Aorta (tissue), 5 donors: ENCODE data around the gene LCN9. TPM values are rescaled to one million over a fixed set of nuclear protein-coding genes. Genes with fewer than 3 reads are reported as not detected.

Experiments used
- ATAC-seq: fragments of 200-7000 bp; cut with Tn5 transposase; one replicate; pipeline ENCODE4 v1.9.1; 2022; ENCODE audit warnings: moderate library complexity; ENCODE audit not compliant: low FRiP score
- DNase-seq, 2 donors: peaks; one replicate each; pipeline ENCODE4 v3.0.0-alpha.2; 2020
- H3K27ac ChIP-seq, 2 donors: one replicate each; pipeline ENCODE4 v1.5.1; 2013; ENCODE audit warnings: low read length in 2 of 2, mild to moderate bottlenecking in 2 of 2, moderate library complexity in 2 of 2, control low read depth in 1 of 2, inconsistent platforms in 1 of 2, low read depth in 1 of 2
- H3K27me3 ChIP-seq, 2 donors: one replicate each; pipeline ENCODE4 v1.6.1; 2013; ENCODE audit warnings: control low read depth in 1 of 2, low read length in 1 of 2, mild to moderate bottlenecking in 1 of 2, moderate library complexity in 1 of 2; ENCODE audit not compliant: insufficient read depth in 2 of 2, control insufficient read depth in 1 of 2
- H3K36me3 ChIP-seq, 2 donors: one replicate each; pipeline ENCODE4 v1.6.1; 2013; ENCODE audit warnings: control low read depth in 1 of 2, low read length in 1 of 2, mild to moderate bottlenecking in 1 of 2; ENCODE audit not compliant: insufficient read depth in 2 of 2, control insufficient read depth in 1 of 2
- H3K4me1 ChIP-seq, 2 donors: one replicate each; pipeline ENCODE4 v1.6.1; 2013; ENCODE audit warnings: low read length in 2 of 2, control low read depth in 1 of 2, mild to moderate bottlenecking in 1 of 2, moderate library complexity in 1 of 2; ENCODE audit not compliant: insufficient read depth in 2 of 2, control insufficient read depth in 1 of 2
- H3K4me3 ChIP-seq, 2 donors: one replicate each; pipeline ENCODE4 v1.5.1; 2013; ENCODE audit warnings: low read length in 2 of 2, control low read depth in 1 of 2, mild to moderate bottlenecking in 1 of 2
- H3K9me3 ChIP-seq: one replicate; pipeline ENCODE4 v1.6.1; 2013; ENCODE audit warnings: mild to moderate bottlenecking, low read length; ENCODE audit not compliant: control insufficient read depth
- whole genome bisulfite sequencing, 2 donors: extraction: QIAGEN DNeasy Blood & Tissue Kit; methylation state at CpG; one replicate each; pipeline ENCODE4 v1.1.7; 2013; 5-methylcytosine and 5-hydroxymethylcytosine counted together
- intact Hi-C, 2 donors: fragments of 100-400 bp; cut with DNase I; formaldehyde crosslinking; loops; one replicate each; pipeline versions ENCODE4 v1.14.2 to v1.15.0; 2022
- polyA plus RNA-seq, 2 donors: library from polyadenylated mRNA; stranded (reverse); fragments of 200-250 nt; gene quantifications; one replicate each; pipeline ENCODE4 v1.2.3, GENCODE V29; 2013
- total RNA-seq, 2 donors: library from RNA; stranded (reverse); fragmentation: NEBNext Ultra II Directional; extraction: Animal tissue kit (Norgen Biotek cat#: 25700); gene quantifications; one replicate each; pipeline ENCODE4 v1.2.1, GENCODE V29; 2021
- donor health status: healthy with polysubstance abuse.
- donor health status: Bipolar disorder and iron deficiency.
- donor health status: DM: no; HTN: no; CAD: no.
- donor health status: DM: no; HTN: no; CAD: no.
- donor health status: DM: yes; HTN: yes; CAD: no.

Gene LCN9
- total and polyA plus RNA-seq, 4 donors, result not detected

DNA sequence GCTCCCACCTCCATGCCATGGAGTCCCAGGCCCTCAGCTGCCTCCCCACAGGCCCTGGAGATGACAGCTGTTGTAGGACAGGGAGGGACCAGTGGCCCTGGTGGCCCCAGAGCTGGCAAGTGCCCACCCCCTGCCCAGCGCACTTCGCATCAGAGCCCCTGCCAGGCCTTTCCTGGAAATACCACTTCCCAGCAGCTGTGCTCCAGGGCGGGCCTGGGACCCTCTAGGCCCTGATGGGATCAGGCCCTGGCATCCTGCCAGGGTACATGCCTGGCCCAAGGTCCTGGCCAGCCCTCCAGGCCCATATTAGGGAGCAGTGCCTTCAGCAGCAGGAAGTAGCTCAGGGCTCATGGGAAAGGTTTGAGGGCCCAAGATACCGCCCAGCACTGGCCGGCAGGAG, 41.4 kb downstream of the LCN9 start:
- no peaks in the 10 kb centered on the region for H3K4me1 ChIP-seq
- intact Hi-C loops, result loop anchor here in 1 of 2 donors (5.0 kb wide), 1 partner anchor 418 kb away; no protein-coding TSS in a partner anchor
- WGBS, 2 donors, result 46 to 56% methylated on average over 5 of the region's 5 CpGs
- no peak overlapping the region for H3K4me3 ChIP-seq
- H3K27me3 ChIP-seq, result no peaks in the 10 kb centered on the region
- no peaks in the 10 kb centered on the region for H3K36me3 ChIP-seq
- ATAC-seq (no peak), DNase-seq (no peak)
- H3K27ac ChIP-seq, result no peak overlapping the region
- H3K9me3 ChIP-seq, result no peaks in the 10 kb centered on the region

DNA sequence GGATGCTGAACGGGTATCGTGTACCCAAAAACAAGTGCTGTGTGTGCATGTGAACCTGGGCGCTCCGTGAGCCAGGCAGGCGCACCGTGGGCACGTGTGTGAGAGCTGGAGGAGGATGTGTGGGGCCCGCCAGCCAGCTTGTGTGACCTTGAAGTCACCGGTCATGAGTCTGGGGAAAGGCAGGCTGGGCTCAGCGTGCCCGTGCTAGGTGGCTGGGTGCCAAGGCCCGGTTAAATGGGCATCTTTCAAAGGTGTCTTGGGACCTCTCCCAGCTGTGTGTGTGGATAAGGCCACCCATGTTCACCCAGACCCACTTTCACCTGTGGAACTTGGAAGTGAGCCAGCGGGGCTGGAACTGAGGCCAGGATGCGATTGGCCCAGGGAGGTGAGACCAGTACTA, 42.3 kb downstream of the LCN9 start:
- H3K9me3 ChIP-seq, result no peaks in the 10 kb centered on the region
- no peaks in the 10 kb centered on the region for H3K36me3 ChIP-seq
- no peak overlapping the region for H3K4me3 ChIP-seq
- H3K27ac ChIP-seq, result no peak overlapping the region
- H3K4me1 ChIP-seq, result no peaks in the 10 kb centered on the region
- WGBS, 2 donors, result 57 to 58% methylated on average over 14 of the region's 14 CpGs
- no peak for ATAC-seq
- no peak for DNase-seq
- H3K27me3 ChIP-seq, result no peaks in the 10 kb centered on the region
- intact Hi-C loops, result no loop called here

DNA sequence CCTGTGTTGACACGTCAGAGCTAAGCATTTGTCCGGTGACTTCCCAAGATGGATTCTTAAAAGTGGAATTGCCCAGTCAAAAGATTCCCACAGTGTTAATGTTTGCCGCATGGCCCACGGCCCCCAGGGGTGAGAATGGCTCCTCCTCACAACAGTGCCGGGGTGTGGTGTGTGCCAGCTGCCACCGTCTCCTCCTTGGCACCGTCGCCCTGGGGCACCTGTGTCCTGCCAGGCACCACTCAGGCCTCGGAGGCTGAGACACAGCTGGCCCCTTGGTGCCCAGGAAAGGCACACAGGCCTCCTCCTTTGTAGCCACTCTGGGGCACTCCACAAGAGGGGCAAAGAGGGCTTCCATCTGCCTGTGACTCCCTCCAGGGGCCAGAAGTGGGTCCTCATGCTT, 43.2 kb downstream of the LCN9 start:
- no peak overlapping the region for H3K27ac ChIP-seq
- no peaks in the 10 kb centered on the region for H3K36me3 ChIP-seq
- DNase-seq (no peak), ATAC-seq (no peak)
- H3K4me3 ChIP-seq, result no peak overlapping the region
- no peaks in the 10 kb centered on the region for H3K9me3 ChIP-seq
- intact Hi-C loops, result no loop called here
- no peaks in the 10 kb centered on the region for H3K4me1 ChIP-seq
- H3K27me3 ChIP-seq, result no peaks in the 10 kb centered on the region
- WGBS, 2 donors, result 91 to 94% methylated on average over 9 of the region's 9 CpGs

DNA sequence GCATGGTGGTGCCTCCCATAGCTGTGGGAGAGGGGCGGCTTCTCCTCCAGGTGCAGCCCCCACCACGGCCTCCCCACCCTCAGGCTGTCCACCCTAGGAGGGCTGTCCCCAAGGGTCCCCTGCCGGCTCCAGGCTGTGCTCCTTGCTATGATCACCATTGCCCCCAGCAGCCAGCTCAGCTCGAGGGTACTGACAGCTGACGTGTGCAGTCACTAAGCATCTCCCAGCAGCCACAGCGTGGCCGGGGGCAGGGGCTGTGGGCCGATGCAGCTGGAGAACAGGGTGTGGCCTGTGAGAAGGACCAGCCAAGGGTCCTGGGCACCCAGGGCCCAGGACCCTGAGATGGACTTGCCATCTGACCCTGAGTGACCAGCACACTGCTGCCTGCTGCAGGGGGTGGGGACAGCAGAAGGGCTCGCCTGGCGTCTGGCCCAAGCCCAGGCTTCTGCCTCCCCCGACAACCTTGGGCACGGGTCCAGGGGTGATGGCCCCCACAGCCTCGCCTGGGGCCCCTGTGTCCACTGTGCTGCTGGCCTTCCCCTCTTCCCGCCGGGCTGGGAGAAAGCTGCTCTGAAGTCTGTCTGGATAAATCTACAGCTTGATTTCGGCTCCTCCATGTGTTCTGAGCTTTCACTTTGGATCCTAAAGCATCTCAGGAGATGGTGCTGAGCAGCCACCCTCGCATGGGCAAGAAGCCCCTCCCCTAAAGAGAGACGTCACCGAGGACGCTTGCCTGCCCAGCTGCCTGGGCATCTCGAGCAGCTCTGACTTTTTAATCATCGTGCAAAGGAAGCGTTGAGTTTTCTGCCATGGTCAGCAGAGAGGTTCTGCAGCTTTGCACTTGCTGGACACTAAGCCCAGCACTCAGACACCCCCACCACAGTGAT, 44.4 kb downstream of the LCN9 start:
- H3K27ac ChIP-seq, result no peak overlapping the region
- no peaks in the 10 kb centered on the region for H3K9me3 ChIP-seq
- H3K36me3 ChIP-seq, result no peaks in the 10 kb centered on the region
- no peak overlapping the region for H3K4me3 ChIP-seq
- DNase-seq (no peak), ATAC-seq (no peak)
- no peaks in the 10 kb centered on the region for H3K27me3 ChIP-seq
- WGBS, 2 donors, result 56 to 57% methylated on average over 22 to 23 of the region's 23 CpGs
- no peaks in the 10 kb centered on the region for H3K4me1 ChIP-seq
- intact Hi-C loops, result no loop called here

DNA sequence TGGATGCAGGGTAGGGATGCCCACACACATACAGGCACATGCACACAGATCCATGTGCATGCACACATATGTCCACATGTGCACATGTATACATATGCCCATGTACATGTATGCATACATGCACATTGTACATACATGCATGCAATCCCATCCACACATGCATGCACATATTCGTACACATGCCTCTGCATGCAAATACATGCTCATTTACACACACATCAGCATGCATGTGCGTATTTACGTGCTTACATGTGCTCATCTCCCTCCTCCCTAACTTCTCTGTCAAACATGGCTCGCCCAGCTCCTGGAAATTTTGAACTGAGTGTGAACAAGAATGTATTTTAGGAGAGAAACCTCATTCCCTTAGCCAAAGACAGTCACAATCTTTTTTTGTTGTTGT, 45.1 kb downstream of the LCN9 start:
- H3K4me3 ChIP-seq, result no peak overlapping the region
- ATAC-seq, result no peak
- H3K9me3 ChIP-seq, result no peaks in the 10 kb centered on the region
- intact Hi-C loops, result no loop called here
- H3K27me3 ChIP-seq, result no peaks in the 10 kb centered on the region
- WGBS, 2 donors, result 92 to 94% methylated on average over 4 of the region's 4 CpGs
- H3K4me1 ChIP-seq, result no peaks in the 10 kb centered on the region
- H3K36me3 ChIP-seq, result no peaks in the 10 kb centered on the region
- no peak overlapping the region for H3K27ac ChIP-seq
- DNase-seq, result no peak

DNA sequence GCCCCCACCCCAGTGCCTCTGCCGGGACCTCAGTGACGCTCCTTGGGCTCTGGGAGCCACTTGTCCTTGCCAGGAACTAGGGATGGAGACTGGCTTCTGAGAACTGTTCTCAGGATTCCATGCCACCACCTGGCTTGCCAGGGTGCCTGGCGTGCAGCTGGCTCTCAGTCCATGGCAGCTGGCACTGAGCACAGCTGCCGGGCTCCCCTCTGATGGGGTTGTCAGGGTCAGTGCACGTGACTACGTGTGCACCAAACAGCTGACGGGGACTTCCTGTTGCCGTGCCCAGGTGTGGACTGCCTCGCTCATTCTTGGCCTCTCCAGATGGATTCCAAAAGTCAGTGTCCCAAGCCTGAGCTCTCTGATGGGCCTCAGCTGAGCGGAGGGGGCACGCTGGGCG, 48.3 kb downstream of the LCN9 start:
- no peak overlapping the region for H3K4me3 ChIP-seq
- no peaks in the 10 kb centered on the region for H3K9me3 ChIP-seq
- no peaks in the 10 kb centered on the region for H3K36me3 ChIP-seq
- H3K27ac ChIP-seq, result no peak overlapping the region
- DNase-seq (no peak), ATAC-seq (no peak)
- H3K4me1 ChIP-seq, result no peaks in the 10 kb centered on the region
- 84 to 90% methylated on average over 12 of the region's 12 CpGs for WGBS, 2 donors
- no peaks in the 10 kb centered on the region for H3K27me3 ChIP-seq
- intact Hi-C loops, result loop anchor here in 1 of 2 donors (10.0 kb wide), 1 partner anchor 63 kb away; no protein-coding TSS in a partner anchor

DNA sequence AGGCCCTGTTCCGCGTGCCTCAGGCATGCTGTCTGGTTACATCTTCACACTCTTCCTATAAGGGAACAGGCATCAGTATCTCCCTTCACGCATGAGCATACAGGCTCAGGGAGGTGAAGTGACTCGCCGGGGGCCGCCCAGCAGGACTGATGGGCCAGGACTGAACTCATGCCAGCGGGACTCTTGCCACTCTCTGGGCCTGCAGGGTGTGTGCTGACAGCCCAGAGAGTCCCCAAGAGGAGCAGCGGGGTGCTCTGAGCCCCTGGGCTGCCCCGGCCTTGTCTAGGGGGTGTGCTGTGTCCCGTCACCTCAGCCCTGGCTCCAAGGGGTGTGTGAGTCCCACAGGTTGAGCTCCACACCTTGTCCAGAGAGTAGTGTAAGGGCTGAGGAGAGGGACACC, 48.8 kb downstream of the LCN9 start:
- 81 to 93% methylated on average over 10 of the region's 10 CpGs for WGBS, 2 donors
- no peak for ATAC-seq
- intact Hi-C loops, result loop anchor here in 1 of 2 donors (10.0 kb wide), 1 partner anchor 63 kb away; no protein-coding TSS in a partner anchor
- Histone ChIP-seq H3K4me3 (no peak overlapping the region), H3K9me3 (no peaks in the 10 kb centered on the region), H3K4me1 (no peaks in the 10 kb centered on the region), H3K27me3 (no peaks in the 10 kb centered on the region), H3K36me3 (no peaks in the 10 kb centered on the region), H3K27ac (no peak overlapping the region)
- DNase-seq, result no peak

DNA sequence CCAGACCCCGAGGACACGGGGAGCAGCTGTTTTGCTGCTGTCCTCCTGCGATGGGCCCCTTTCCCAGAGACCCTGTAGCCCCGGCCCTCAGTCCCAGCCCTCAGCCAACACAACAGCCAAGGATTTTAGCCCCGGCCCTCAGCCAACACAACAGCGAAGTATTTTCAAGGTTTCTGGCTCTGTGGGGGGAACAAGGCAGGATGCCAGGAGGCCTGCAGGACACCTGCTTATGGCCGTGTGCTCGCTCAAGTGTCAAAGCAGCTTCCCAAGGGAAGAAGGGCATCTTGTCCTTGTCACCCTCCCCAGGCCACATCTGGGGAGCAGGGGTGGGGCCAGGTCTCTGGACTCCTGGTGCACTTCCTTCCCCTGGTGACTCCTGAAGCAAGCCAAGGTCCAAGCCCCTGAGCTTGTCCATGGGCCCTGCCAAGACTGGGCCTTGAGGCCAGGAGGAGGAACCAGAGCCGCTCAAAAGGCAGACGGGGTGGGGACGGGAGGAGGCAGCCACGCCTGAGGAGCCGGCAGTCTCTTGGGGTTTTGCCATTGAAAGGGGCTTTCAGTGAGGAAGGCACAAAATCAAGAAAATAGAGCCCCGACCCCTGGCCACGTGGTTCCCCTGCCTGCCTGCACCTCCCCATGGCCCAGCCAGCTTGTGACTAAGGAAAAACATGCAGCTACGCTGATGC, 49.6 kb downstream of the LCN9 start:
- Histone ChIP-seq H3K27ac (no peak overlapping the region), H3K27me3 (no peaks in the 10 kb centered on the region)

More for the DNA sequence above, 49.6 kb downstream of the LCN9 start:
- no peak for DNase-seq
- Histone ChIP-seq H3K9me3 (no peaks in the 10 kb centered on the region), H3K4me3 (no peak overlapping the region), H3K4me1 (no peaks in the 10 kb centered on the region), H3K36me3 (no peaks in the 10 kb centered on the region)
- intact Hi-C loops, result loop anchor here in 1 of 2 donors (10.0 kb wide), 1 partner anchor 62 kb away; no protein-coding TSS in a partner anchor
- 17 to 36% methylated on average over 15 to 16 of the region's 16 CpGs for WGBS, 2 donors
- ATAC-seq, result no peak
